K562 (cell line): ENCODE data around the gene BTBD2. TPM values are rescaled to one million over a fixed set of nuclear protein-coding genes. Genes with fewer than 3 reads are reported as not detected.

Source experiments
- ATF2 ChIP-seq: sonication (generic); formaldehyde crosslinking; IDR thresholded peaks from 2 replicates; pipeline ENCODE4 v1.8.1; 2022; ENCODE audit warnings: missing genetic modification reagents
- CBX8 ChIP-seq: fragments of 200-600 bp; sonication (generic); IDR thresholded peaks from 2 replicates; pipeline ENCODE4 v1.6.1; 2012; ENCODE audit warnings: borderline replicate concordance, mixed run types, low read depth, mild to moderate bottlenecking, moderate library complexity, mixed read lengths, low read length, control low read depth, inconsistent platforms; ENCODE audit not compliant: poor library complexity, severe bottlenecking; ENCODE audit errors: extremely low read depth
- CHD4 ChIP-seq: fragments of 200-600 bp; sonication (generic); IDR thresholded peaks from 3 replicates; pipeline ENCODE4 v1.6.1; 2012; ENCODE audit warnings: low read depth, mild to moderate bottlenecking, mixed read lengths, low read length, inconsistent platforms; ENCODE audit not compliant: insufficient read depth, insufficient replicate concordance, poor library complexity, severe bottlenecking
- CUX1 ChIP-seq: fragments of 200-800 bp; sonication (Bioruptor generic); IDR thresholded peaks from 2 replicates; pipeline ENCODE4 v1.6.1; 2016; ENCODE audit warnings: missing genetic modification characterization, missing compliant biosample characterization
- EWSR1 ChIP-seq: fragments of 450-650 bp; IDR thresholded peaks from 2 replicates; pipeline ENCODE4 v1.6.1; 2018; ENCODE audit warnings: borderline replicate concordance, mild to moderate bottlenecking, low read depth, moderate library complexity; ENCODE audit not compliant: partially characterized antibody
- LARP7 ChIP-seq: fragments of 450-650 bp; IDR thresholded peaks from 2 replicates; pipeline ENCODE4 v1.6.1; 2016
- MBD2 ChIP-seq: sonication (generic); IDR thresholded peaks from 2 replicates; pipeline ENCODE4 v1.6.1; 2016; ENCODE audit warnings: low read depth, borderline replicate concordance
- SNAPC5 ChIP-seq: fragments of 250-450 bp; sonication (Bioruptor Pico); IDR thresholded peaks from 2 replicates; pipeline ENCODE4 v1.8.0; 2021; ENCODE audit warnings: moderate library complexity, mild to moderate bottlenecking, inconsistent platforms
- YY1 ChIP-seq, 3 experiments: IDR thresholded peaks; 2 replicates each; pipeline ENCODE4 v1.6.1; 2011; ENCODE audit warnings: low read length in 2 of 3, mild to moderate bottlenecking in 2 of 3, moderate library complexity in 2 of 3, borderline replicate concordance in 1 of 3, control low read depth in 1 of 3, low read depth in 1 of 3; ENCODE audit not compliant: insufficient read depth in 3 of 3, insufficient replicate concordance in 2 of 3, control insufficient read depth in 1 of 3, insufficient read length in 1 of 3; ENCODE audit errors: extremely low read depth in 1 of 3
- ZBTB17 ChIP-seq: fragments of 450-650 bp; formaldehyde crosslinking; IDR thresholded peaks from 2 replicates; pipeline ENCODE4 v1.4.0; 2020; ENCODE audit warnings: mild to moderate bottlenecking
- ZBTB2 ChIP-seq: fragments of 450-650 bp; IDR thresholded peaks from 2 replicates; pipeline ENCODE4 v1.6.1; 2016; ENCODE audit warnings: antibody characterized with exemption
- ZBTB43 ChIP-seq: sonication (generic); formaldehyde crosslinking; IDR thresholded peaks from 2 replicates; pipeline ENCODE4 v1.8.0; 2023; ENCODE audit warnings: mild to moderate bottlenecking, missing genetic modification reagents
- ZNF212 ChIP-seq: fragments of 450-650 bp; formaldehyde crosslinking; IDR thresholded peaks from 2 replicates; pipeline ENCODE4 v1.4.0; 2020; ENCODE audit warnings: mild to moderate bottlenecking
- polyA plus RNA-seq, 8 experiments: library from polyadenylated mRNA; depleted of rRNA in 4 of 8; stranded (reverse) in 5 of 8; unstranded in 3 of 8; fragments of >200 nt; fragmentation: Nextera tagmentation in 2 of 8; fragmentation: Illumina TruSeq in 1 of 8; extraction: Ambion mirVana in 2 of 8; extraction: Trizol in 1 of 8; gene quantifications; 2 replicates each; pipeline versions ENCODE4 v1.2.1 to v1.2.3, GENCODE V29; 2011 to 2014; ENCODE audit warnings: inconsistent platforms in 1 of 8, missing spikeins in 1 of 8
- total RNA-seq, 7 experiments: library from RNA; depleted of rRNA in 6 of 7; stranded (reverse); fragments of >200 nt in 6 of 7; fragmentation: Illumina TruSeq in 2 of 7; extraction: Trizol in 2 of 7; gene quantifications; 2 replicates each; pipeline versions ENCODE4 v1.2.1 to v1.2.3, GENCODE V29; 2011 to 2021; ENCODE audit warnings: low replicate concordance in 1 of 7

Gene BTBD2
- total and polyA plus RNA-seq, 9 of the 15 experiments (the other 6 are each of a cell fraction or from before 2014, with no cell fraction given), result 0.10 to 15.6 (median 6.9) TPM

GRCh38 chr19:1942078-1942933 is 73.2 kb downstream of the BTBD2 start (continued):
- TF ChIP-seq ATF2 (CRISPR knock-in tag) (no peak), ZBTB17 (CRISPR knock-in tag) (no peak), LARP7 (no peak), ZNF212 (CRISPR knock-in tag) (no peak), YY1 (IDR thresholded peaks at IDR 0.05; ENCODE audit: borderline replicate concordance in 1 of 3, control insufficient read depth in 1 of 3, extremely low read depth in 1 of 3, insufficient read depth in 3 of 3, insufficient read length in 1 of 3, insufficient replicate concordance in 2 of 3, low read depth in 1 of 3, low read length in 2 of 3) (peak in 1 of 3 experiments; percentile 12), MBD2 (no peak), SNAPC5 (CRISPR knock-in tag) (no peak), CHD4 (no peak), EWSR1 (no peak), ZBTB2 (peak; percentile 41; the same call in 1 of the 2 replicates), CUX1 (CRISPR knock-in tag) (no peak), CBX8 (no peak), ZBTB43 (no peak)
